ENCODE results near the gene DTD1.
"Not testable (repeated sequence)": the region's sequence is repeated elsewhere in the genome, so short reads cannot be mapped to it uniquely, and the experiment has no call there.

The DTD1 gene

DNA sequence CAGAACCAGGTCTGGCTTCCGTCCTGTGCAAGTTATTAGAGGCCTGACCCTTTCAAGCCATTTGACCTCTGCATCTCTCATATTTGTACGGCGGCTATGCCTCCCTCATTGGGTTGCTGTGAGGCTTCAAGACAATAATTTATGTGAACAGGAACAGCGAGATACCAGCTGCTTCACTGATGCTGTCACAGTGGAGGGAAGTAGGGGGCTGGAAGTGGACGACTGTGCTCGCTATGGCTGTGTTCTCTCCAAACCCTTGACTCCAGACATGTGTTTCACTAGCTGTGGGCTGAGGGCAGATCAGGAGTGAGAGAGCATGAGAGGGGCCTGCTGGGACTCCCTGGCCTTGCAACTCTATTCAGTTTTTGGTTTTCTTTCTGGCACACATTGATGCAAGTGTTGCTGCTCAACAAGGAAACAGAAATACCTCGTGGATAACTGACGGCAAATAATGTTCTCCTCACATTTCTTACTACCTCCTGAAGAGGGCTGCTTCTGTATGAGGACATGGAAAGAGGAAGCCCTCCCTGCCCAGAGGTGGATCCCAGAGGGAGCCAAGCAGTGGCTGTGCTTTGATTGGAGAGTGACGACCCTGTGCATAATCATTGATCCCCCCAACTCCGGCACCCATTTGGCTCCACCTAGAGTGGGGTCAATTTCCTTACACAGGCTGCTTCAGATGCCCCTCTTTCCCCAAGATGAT lies 191.0 kb downstream of the DTD1 start:
- H3K4me3 ChIP-seq (ENCODE audit: low read length): no peak overlapping the region
- no peak for DNase-seq (ENCODE audit: low read depth)
- TF ChIP-seq, protein P1, sequence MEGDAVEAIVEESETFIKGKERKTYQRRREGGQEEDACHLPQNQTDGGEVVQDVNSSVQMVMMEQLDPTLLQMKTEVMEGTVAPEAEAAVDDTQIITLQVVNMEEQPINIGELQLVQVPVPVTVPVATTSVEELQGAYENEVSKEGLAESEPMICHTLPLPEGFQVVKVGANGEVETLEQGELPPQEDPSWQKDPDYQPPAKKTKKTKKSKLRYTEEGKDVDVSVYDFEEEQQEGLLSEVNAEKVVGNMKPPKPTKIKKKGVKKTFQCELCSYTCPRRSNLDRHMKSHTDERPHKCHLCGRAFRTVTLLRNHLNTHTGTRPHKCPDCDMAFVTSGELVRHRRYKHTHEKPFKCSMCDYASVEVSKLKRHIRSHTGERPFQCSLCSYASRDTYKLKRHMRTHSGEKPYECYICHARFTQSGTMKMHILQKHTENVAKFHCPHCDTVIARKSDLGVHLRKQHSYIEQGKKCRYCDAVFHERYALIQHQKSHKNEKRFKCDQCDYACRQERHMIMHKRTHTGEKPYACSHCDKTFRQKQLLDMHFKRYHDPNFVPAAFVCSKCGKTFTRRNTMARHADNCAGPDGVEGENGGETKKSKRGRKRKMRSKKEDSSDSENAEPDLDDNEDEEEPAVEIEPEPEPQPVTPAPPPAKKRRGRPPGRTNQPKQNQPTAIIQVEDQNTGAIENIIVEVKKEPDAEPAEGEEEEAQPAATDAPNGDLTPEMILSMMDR (IDR thresholded peaks at IDR 0.05; ENCODE audit: insufficient read depth, low read depth, low read length, missing control alignments): no peak

DNA sequence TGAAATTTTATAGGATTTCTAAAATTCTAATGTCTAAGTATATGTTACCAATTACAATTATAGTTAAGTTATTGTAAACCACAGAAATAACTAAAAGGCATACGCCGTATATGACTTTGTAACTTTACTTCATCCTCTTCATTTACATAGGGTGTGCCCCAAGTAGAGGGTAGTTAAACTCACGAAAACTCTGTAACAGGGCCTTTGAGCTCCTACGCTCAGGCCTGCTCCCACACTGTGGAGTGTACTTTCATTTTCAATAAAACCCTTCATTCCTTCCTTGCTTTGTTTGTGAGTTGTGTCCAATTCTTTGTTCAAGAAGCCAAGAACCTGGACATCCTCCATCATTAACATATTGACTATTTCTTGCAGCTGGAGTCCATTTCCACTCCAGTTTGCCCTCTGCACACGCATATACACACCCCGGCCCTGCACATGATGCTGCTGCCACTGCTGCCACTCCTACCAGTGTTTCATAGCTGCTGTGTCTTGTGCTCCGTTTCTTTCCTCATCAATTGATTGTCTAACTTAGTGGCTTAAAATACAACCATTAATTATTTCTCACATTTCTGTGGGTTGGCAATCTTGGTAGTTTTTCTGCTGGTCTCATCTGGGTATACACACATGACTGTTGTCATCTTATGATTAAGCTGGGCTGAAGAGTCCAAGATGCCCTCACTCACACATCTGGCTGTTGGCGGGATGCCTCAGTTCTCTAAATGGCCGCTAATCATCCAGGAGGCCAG lies 192.7 kb downstream of the DTD1 start:
- no peak for DNase-seq (ENCODE audit: low read depth)
- TF ChIP-seq, protein P1 (IDR thresholded peaks at IDR 0.05; ENCODE audit: insufficient read depth, low read depth, low read length, missing control alignments): no peak
- no peak overlapping the region for H3K4me3 ChIP-seq (ENCODE audit: low read length)

DNA sequence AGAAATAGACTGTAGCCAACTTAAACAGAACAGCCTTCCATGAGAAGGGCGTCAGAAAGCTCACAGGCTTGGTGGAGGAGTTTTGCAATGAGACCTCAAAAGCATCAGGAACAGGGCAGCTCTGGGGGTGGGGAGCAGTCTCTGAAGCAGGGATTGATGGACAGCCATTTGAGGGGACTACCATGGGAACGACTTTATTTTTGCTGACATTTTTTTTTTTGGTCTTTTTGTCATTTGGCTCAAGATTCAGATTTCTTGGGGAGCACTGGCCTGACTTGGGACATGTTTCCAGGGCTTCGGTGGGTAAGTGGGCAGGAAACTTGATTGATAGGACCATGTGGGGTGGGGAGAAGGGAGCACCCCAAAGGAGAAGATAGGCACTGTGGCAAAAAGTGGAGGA lies 193.7 kb downstream of the DTD1 start:
- DNase-seq (ENCODE audit: low read depth): no peak
- TF ChIP-seq, protein P1 (IDR thresholded peaks at IDR 0.05; ENCODE audit: insufficient read depth, low read depth, low read length, missing control alignments): no peak
- H3K4me3 ChIP-seq (ENCODE audit: low read length): no peak overlapping the region

DNA sequence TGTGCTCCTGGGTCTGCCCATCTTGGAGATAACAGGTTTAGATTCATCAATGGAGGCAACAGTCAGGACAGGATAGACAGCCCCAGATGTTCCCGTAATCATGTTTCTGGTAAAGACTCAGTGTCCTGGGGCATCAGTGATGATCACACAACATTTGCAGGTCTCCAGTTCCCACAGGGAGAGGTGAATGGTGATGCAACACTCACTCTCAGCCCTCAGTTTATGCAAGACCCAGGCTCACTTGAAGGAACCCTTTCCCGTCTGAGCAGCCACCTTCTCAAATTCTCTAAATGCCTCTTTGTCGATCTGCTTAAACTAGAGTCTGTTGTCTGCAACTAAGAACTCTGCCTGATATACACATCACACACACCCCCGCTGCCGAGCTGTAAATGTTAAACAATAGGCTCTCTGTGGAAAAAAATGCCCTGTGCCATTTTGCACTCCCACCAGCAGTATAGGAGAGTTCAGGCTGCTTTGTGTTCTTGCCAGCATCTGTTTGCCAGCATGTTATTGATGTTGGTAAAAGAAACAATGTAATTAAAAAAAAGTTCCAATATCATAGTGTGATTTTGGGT lies 195.6 kb downstream of the DTD1 start:
- peak; percentile 12 for DNase-seq (ENCODE audit: low read depth)
- no peak overlapping the region for H3K4me3 ChIP-seq (ENCODE audit: low read length)
- TF ChIP-seq, protein P1 (IDR thresholded peaks at IDR 0.05; ENCODE audit: insufficient read depth, low read depth, low read length, missing control alignments): no peak

DNA sequence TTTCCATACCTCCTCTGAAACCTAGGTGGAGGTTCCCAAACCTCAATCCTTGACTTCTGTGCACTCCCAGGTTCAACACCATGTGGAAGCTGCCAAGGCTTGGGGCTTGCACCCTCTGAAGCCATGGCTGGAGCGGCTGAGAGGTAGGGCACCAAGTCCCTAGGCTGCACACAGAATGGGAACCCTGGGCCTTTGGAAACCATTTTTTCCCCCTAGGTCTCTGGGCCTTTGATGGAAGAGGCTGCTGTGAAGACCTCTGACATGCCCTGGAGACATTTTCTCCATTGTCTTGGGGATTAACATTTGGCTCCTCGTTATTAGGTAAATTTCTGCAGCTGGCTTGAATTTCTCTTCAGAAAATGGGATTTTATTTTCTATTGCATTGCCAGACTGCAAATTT lies 199.2 kb downstream of the DTD1 start:
- not testable (repeated sequence) for H3K4me3 ChIP-seq (ENCODE audit: low read length); DNase-seq (ENCODE audit: low read depth)

DNA sequence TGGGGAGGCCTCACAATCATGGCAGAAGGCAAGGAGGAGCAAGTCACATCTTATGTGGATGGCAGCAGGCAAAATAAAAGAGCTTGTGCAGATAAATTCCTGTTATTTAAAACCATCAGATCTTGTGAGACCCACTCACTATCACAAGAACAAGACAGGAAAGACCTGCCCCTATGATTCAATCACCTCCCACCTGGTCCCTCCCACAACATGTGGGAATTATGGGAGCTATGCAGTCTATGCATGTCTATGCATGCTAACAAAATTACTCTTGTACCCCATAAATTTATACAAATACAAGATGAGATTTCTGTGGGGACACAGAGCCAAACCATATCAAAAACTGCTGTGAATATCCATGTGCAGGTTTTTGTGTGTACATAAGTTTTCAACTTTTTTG lies 200.2 kb downstream of the DTD1 start:
- H3K4me3 ChIP-seq (ENCODE audit: low read length): no peak overlapping the region
- peak; percentile 6 for DNase-seq (ENCODE audit: low read depth)
- TF ChIP-seq, protein P1 (IDR thresholded peaks at IDR 0.05; ENCODE audit: insufficient read depth, low read depth, low read length, missing control alignments): no peak

DNA sequence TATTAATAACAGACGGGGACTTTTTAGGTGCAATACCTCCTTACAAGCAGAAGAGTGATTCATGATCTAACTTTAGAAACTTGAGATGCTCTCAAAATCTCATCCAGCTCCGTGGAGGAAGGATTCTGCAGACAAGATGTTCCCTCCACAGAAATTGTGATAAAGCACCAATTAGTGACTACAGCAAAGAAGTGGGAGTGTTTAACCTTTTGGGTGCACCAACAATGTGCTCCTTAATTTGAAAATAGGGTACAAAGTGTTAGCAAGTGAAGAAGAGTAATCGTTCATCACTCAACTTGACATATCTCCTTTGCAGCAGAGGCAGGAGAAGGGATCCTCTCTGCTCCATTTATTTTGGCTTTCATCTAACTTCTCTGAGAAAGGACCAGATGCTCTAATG lies 202.9 kb downstream of the DTD1 start:
- TF ChIP-seq, protein P1 (IDR thresholded peaks at IDR 0.05; ENCODE audit: insufficient read depth, low read depth, low read length, missing control alignments): no peak
- H3K4me3 ChIP-seq (ENCODE audit: low read length): no peak overlapping the region
- DNase-seq (ENCODE audit: low read depth): no peak
